ENCODE measurements around the gene S100A10.

- TF ChIP-seq EZH2 (IDR thresholded peaks at IDR 0.05; ENCODE audit: borderline replicate concordance) (no peak), CTCF (IDR thresholded peaks at IDR 0.05; ENCODE audit: poor library complexity) (peak; percentile 62)
Measured at GRCh38 chr1:152034654-152035538, 41.2 kb upstream of the S100A10 start.

Measured in hepatocyte (in vitro differentiated cells).